ENCODE results near the gene YIPF7.

YIPF7 gene

DNA sequence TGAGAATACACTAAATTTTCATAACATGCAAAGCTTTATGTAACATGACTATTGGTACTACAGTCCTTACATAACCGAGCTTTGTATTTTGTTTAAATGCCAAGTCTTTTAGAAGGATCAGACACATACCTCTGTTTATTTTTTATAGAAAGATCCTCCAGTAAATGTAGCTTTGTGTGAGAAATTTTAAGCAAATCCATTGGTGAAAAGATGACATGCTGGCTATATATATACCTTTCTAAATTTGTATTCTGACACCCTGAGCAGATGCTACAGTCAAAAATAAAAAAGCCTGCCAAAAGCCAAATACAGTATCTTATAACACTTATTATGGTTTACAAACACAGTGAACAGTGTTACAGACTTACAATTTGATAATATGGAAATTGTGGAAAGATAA is at the start of gene YIPF7:
YIPF7 (minus strand) TSS at position 201 of the 400 bp plus-strand sequence. CDS start 1,525 bp downstream, outside the sequence.
- no peak for DNase-seq

- no peak for DNase-seq
These were observed 49.6 kb upstream of the YIPF7 start for GRCh38 chr4:44701037-44701436.

DNA sequence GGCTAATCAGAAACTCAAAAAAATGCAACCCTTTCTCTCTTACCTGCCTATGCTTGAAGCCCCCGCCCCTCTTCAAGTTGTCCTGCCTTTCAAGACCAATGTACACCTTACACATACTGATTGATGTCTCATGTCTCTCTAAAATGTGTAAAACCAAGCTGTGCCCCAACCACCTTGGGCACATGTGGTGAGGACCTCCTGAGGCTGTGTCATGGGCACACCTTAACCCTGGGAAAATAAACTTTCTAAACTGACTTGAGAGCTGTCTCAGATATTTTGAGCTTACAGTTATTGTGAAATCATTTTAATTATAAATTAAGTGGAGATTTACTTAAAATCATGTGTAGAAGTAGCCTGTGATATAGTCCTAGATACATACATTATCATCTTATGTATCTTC is 49.0 kb upstream of the YIPF7 start:
- no peak for DNase-seq

- DNase-seq = no peak
These were observed 33.2 kb upstream of the YIPF7 start for GRCh38 chr4:44684648-44685047.

GRCh38 chr4:44679060-44679459 is 27.6 kb upstream of the YIPF7 start:
- DNase-seq = no peak

DNA sequence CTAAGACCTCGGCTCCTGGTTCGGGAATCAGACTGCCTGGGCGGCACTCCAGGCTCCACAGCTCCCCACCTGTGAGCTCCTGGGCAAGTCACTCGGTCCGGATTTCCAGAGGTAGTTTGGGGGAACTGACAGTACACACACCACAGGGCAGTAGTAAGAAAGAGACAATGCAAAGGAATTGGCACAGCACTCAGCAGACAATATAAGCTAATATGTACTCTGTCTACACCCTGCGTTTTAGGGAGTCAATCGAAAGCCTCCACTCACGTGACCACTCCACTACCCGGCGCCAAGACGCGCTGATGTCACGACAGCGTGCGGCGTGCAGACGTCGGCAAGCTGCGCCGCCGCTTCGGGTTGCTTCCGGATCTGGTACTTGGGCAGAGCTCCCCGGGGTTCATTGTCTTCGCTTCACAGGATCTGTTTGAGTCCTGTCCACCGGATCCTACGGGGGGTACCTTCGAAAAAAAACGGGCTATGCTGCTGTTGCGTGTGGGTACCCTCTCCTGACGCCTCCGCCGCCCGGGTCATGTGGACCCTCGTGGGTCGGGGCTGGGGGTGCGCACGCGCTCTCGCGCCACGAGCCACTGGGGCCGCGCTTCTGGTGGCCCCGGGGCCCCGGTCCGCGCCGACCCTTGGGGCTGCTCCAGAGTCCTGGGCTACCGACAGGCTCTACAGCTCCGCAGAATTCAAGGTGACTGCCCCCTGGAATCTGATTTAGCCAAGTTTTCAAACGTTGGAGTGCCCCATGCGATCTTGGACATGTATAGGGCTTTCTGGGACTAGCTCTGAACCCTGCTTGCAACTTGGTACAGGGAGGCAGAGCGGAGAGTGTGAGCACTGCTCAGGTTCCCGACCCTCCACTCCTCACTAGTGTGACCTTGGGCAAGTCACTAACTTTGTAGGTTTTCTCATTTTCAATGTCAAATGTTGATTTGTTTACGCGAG is 26.9 kb upstream of the YIPF7 start, which contains the start of gene GUF1:
GUF1 (plus strand) TSS at position 327 of the 948 bp plus-strand sequence; CDS start at position 530, 203 bp downstream.
- peak; percentile 47 for DNase-seq

DNA sequence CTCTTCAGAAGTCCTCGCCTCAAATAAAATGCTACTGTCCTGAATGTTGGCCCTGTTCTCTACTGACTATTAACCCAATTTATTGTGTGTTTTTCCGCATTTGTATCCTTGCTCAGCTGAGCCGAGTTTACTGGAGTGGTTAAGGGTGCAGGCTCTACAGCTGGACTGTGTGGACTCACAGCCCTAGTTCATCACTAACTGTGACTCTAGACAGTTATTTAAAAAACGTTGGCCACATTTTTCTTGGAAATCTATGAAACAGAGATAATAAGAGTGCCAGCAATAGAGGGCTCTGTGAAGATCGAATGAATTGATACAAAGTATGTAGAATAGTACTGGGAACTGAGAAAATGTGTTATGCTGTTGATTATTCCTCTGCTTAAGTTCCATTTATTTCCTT is 23.9 kb upstream of the YIPF7 start:
- no peak for DNase-seq

DNA sequence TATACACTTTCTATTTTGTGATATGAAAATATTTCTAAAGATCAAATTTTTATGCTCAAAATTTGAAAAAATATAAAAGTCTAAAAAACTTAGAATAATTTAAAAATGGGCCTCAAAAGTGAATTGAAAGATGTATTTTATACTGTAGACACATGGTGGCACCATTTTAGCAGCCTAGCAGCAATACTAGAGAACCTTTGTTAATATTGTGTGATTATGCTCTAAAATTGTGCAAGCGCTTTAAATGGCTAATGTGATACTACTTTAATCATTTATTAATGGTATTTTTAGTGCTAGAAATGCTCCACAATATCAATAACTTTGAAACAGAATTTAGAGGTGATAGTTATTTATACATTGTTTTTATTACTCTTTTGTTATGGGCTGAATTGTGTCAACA is 23.0 kb upstream of the YIPF7 start:
- no peak for DNase-seq

- no peak for DNase-seq
These were observed 20.2 kb upstream of the YIPF7 start for GRCh38 chr4:44671636-44672035.

DNA sequence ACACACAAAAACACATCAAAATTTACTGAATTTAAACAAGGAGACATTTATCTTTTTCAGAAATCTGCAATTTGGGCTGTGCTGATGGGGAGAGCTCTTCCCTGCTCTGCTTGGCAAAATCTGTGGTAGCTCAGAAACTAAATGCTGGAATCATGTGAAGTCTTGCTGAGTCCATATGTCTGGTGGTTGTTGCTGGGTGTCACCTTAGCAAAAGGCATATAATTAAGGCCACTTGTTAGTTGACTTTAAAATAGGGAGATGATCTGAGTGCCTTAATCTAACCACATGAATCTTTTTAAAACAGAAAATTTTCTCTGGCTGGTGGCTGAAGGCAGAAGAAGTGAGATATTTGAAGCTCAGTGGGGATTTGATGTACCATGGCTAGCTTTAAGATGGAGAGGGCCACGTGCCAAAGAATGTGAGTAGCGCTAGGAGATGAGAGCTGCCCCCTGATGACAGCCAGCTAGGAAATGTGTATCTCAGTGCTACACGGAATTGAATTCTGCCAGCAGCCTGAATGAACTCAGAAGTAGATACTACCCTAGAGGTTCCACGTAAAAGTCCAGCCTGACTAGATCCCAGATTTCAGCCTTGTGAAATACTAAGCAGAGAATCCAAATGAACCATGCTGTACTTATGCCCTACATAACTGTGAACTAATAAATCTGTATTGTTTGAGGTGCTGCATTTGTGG is 19.2 kb upstream of the YIPF7 start:
- DNase-seq = no peak

DNA sequence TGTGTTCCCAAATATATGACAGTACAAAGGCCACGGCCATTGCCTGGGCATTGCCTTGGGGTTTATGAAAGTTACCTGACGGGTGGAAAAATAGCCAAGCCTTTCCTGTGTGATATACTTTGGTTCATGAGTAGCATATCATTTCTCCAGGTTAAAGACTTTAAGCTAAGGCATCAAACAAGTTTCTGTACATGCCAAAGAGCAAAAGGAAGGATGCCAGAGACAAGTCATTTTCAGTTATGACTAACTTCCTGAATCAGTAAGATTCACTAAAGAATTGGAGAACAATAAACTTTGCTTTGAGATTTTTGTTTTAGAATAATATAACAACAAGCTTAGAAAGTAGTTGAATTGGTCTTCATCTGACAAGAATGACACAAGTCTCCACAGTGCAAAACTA is 17.1 kb upstream of the YIPF7 start:
- no peak for DNase-seq

GRCh38 chr4:44663539-44664263 is 12.3 kb upstream of the YIPF7 start:
- no peak for DNase-seq

GRCh38 chr4:44662623-44663005 is 11.2 kb upstream of the YIPF7 start:
- no peak for DNase-seq

- no peak for DNase-seq
These were observed 10.7 kb upstream of the YIPF7 start for GRCh38 chr4:44661940-44662622.

DNA sequence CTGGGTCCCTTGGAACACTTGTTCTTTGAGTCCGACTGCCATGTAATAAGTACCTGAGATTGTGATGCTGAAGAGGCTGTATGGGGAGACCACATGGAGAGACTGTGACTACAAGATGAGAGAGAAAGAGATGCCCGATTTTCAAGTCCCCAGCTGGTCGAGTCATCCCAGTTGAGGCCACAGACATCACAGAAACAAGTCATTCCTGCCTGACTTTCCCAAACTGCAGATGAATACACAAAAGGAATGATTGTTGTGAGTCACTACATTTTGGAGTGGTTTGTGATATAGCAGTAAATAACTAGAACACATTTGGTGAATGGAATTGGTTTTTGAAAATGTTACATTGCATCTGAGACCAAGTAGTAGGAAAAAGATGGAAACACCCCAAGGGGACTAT is 9.0 kb upstream of the YIPF7 start:
- DNase-seq = no peak

DNA sequence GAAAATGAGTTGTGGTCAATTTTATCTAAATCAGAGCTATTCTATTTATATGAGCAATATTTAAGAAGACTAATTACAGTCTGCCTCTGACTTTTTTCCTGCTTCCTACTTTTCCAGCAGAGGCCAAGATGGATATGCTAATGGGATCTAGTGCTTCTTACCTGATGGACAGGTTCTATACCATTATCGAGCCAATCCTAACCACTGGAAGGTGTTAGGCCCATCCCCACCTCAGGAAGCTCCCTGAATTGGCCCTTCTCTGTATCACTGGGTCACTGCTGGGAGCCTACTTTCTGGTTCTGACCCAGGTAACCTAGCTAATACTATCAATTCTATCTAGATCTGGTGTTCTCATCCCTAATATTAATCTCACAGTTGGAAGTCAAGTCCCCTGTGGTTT is 577 bp upstream of the YIPF7 start:
- DNase-seq = no peak

DNA sequence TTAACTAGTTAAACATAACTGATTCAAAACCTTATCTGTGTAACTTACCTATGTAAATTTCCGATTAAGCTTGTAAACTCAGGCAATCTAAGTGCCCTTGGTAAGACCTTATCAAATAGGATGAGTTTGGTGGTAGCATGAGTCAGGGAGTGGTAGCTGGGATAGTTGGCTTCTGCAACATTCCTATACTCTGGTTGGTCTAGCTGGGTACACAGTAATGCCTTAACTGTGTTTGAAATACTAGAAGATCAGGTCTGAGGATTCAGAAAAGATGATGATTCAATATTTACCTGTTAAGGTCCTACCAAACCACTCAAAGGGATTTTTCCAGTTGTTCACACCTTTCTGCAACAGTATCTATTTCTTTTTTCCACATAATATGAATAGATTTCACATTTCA is 5.3 kb downstream of the YIPF7 start:
- no peak for DNase-seq

DNA sequence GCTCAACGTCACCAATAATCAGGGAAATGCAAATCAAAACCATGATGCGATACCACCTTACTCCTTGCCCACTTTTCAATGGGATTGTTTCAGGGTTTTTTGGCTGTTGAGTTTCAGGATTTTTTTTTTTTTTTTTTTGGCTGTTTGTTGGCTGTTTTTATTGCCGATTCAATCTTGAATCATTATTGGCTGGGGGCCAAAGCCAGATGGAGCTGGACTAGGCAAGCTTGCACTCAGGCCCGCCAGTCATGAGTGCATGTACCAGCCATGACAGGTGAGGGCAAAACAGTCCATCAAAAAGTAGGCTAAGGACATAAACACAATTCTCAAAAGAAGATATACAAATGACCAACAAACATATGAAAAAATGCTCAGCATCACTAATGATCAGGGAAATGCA is 13.3 kb downstream of the YIPF7 start:
- DNase-seq = no peak

DNA sequence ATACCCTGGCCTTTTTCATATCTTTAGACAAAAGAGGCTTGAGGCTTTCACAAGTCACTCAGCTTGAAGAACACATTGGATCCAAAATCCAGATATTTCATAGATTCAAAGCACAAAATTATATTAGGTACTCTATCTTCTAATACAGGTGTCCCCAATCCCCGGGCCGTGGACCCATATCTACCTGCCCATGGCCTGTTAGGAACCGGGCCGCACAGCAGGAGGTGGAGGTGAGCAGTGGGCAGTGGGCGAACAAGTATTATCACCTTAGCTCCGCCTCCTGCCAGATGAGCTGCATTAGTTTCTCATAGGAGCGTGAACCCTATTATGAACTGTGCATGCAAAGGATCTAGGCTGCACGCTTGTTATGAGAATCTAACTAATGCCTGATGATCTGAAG is 18.7 kb downstream of the YIPF7 start:
- no peak for DNase-seq

DNA sequence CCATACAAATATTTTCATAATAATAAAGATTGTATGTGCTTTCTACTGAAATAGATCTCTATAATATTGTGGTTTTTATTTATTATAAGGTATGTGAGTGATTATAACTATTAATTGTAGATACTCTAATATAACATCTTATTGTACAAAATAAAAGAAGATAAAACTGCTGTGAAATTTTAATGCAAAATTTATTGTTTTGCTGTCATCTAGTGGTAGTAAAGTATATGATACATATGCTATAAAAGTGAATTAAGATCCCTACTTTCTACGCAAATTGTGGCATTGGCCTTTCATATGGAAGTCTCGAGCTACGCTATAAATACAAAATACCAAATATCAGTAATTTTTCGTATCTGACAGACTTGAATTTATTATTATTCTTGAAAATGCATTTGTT is 19.3 kb downstream of the YIPF7 start:
- peak; percentile 3 for DNase-seq

DNA sequence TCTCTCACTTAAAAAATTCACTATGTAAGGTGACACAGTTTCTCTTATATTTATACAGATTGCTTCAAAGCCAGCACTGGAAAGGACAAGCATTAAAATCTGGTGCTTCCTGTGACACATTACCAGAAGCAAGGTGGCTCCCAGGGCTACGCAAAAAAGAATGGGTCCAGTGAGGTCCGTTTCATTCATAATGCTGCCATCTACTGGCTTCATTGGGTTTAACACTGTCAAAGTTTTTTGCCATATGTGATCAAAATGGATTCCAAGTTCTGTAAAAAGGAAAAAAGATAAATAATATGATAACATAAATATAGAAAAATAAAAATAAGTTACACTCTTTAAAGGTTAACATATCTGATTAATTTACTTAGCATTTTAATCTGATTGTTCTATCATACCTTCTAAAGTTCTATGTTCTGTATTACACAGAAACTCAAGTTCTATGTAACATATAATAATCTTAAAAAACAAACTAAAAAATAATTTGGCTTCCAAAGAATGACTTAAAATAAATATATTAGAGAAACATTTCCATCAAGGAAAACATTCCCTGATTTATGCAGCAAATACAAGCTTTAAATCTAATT is 22.1 kb downstream of the YIPF7 start:
- peak; percentile 21 for DNase-seq

- no peak for DNase-seq
These were observed 27.7 kb downstream of the YIPF7 start for GRCh38 chr4:44623676-44624075.
